H1 (cell line): Measurements from ENCODE around the gene OSCP1.

Experiments used
- CTCF ChIP-seq, 3 experiments: IDR thresholded peaks; 1 replicate in 2 of 3; 2 replicates in 1 of 3; pipeline versions ENCODE4 v1.5.1 to v1.6.1; 2011; ENCODE audit warnings: low read length in 3 of 3, mild to moderate bottlenecking in 3 of 3, inconsistent platforms in 2 of 3, low read depth in 1 of 3, moderate library complexity in 1 of 3; ENCODE audit not compliant: insufficient read depth in 1 of 3; ENCODE audit errors: control extremely low read depth in 1 of 3
- MAX ChIP-seq: IDR thresholded peaks from 2 replicates; pipeline ENCODE4 v1.6.1; 2012; ENCODE audit warnings: inconsistent platforms
- POLR2A ChIP-seq, 2 experiments: IDR thresholded peaks; 1 replicate in 1 of 2; 2 replicates in 1 of 2; pipeline ENCODE4 v1.6.1; 2011; ENCODE audit warnings: low read depth in 2 of 2, low read length in 2 of 2, mild to moderate bottlenecking in 2 of 2; ENCODE audit errors: control extremely low read depth in 1 of 2
- POLR2AphosphoS5 ChIP-seq: IDR thresholded peaks from 2 replicates; pipeline ENCODE4 v1.6.1; 2011; ENCODE audit warnings: low read depth, low read length
- TAF1 ChIP-seq: IDR thresholded peaks from 2 replicates; pipeline ENCODE4 v1.6.1; 2011; ENCODE audit warnings: mild to moderate bottlenecking, low read depth, low read length
- TEAD4 ChIP-seq: IDR thresholded peaks from 2 replicates; pipeline ENCODE4 v1.6.1; 2012; ENCODE audit warnings: low read depth, low read length, inconsistent platforms, mixed read lengths
- USF2 ChIP-seq: IDR thresholded peaks from 2 replicates; pipeline ENCODE4 v1.6.1; 2011; ENCODE audit warnings: low read length, improper control_type of control experiment
- ZNF274 ChIP-seq: IDR thresholded peaks from 2 replicates; pipeline ENCODE4 v1.7.0; 2012; ENCODE audit warnings: low read length, borderline replicate concordance; ENCODE audit errors: extremely low read depth

- TF ChIP-seq MAX, result no peak
- TF ChIP-seq ZNF274, result no peak
- no peak for TF ChIP-seq USF2
- TF ChIP-seq POLR2AphosphoS5, result no peak
- TF ChIP-seq TEAD4, result no peak
- no peak for TF ChIP-seq POLR2A (IDR thresholded peaks at IDR 0.05; ENCODE audit: control extremely low read depth in 1 of 2, low read depth in 2 of 2, low read length in 2 of 2)
- TF ChIP-seq CTCF (IDR thresholded peaks at IDR 0.05; ENCODE audit: control extremely low read depth in 1 of 3, insufficient read depth in 1 of 3, low read depth in 1 of 3, low read length in 3 of 3), result no peak
- TF ChIP-seq TAF1, result no peak
These were observed 61.0 kb downstream of the OSCP1 start for GRCh38 chr1:36389261-36389660.
